PC-3 (cell line): ENCODE results near the gene TMEM59L. TPM values are rescaled to one million over a fixed set of nuclear protein-coding genes. Genes with fewer than 3 reads are reported as not detected.

Experiments used
- ATAC-seq: fragments of 200-7000 bp; cut with Tn5 transposase; 2 replicates; pipeline ENCODE4 v1.9.1; 2020; ENCODE audit warnings: mild to moderate bottlenecking, moderate library complexity
- BruUV-seq: library from RNA; stranded (reverse); fragments of 400-500 nt; replicated peaks from 2 replicates; lab custom pipeline; 2021; lab: Mats Ljungman, UMichigan
- CTCF ChIA-PET: fragments of 300-600 bp; sonication (Branson Sonifier 250); formaldehyde crosslinking; loops from one replicate; lab custom pipeline; 2022; ENCODE audit warnings: antibody characterized with exemption; lab: Charles Lee
- POLR2A ChIA-PET: fragments of 300-600 bp; sonication (Branson Sonifier 250); formaldehyde crosslinking; loops from one replicate; lab custom pipeline; 2022; ENCODE audit warnings: antibody characterized with exemption; ENCODE audit not compliant: unreplicated experiment; lab: Charles Lee
- DNase-seq: peaks from one replicate; pipeline ENCODE4 v3.0.0-alpha.2; 2015
- H2AFZ ChIP-seq: fragments of 300-600 bp; sonication (generic); 2 replicates; pipeline ENCODE4 v1.6.0; 2016; ENCODE audit warnings: antibody characterized with exemption, low read length
- H3F3A ChIP-seq: fragments of 300-600 bp; sonication (generic); one replicate; pipeline ENCODE4 v1.6.0; 2017; ENCODE audit warnings: antibody characterized with exemption, low read length, control low read depth, mild to moderate bottlenecking; ENCODE audit not compliant: unreplicated experiment
- H3K27ac ChIP-seq: fragments of 300-600 bp; sonication (generic); 2 replicates; pipeline ENCODE4 v1.5.1; 2016; ENCODE audit warnings: mild to moderate bottlenecking, low read length
- H3K27me3 ChIP-seq: fragments of 300-600 bp; sonication (generic); 2 replicates; pipeline ENCODE4 v1.6.1; 2016; ENCODE audit warnings: low read length, mixed read lengths
- H3K36me3 ChIP-seq: fragments of 300-600 bp; sonication (generic); 2 replicates; pipeline ENCODE4 v1.6.1; 2016; ENCODE audit warnings: low read depth, mixed run types, low read length, mixed read lengths
- H3K4me1 ChIP-seq: fragments of 300-600 bp; sonication (generic); 2 replicates; pipeline ENCODE4 v1.5.1; 2016; ENCODE audit warnings: low read length; ENCODE audit not compliant: insufficient read depth
- H3K4me2 ChIP-seq: fragments of 300-600 bp; sonication (generic); 2 replicates; pipeline ENCODE4 v1.6.0; 2016; ENCODE audit warnings: low read length
- H3K4me3 ChIP-seq: fragments of 300-600 bp; sonication (generic); 2 replicates; pipeline ENCODE4 v1.5.1; 2016; ENCODE audit warnings: mild to moderate bottlenecking, low read length, mixed read lengths
- H3K79me2 ChIP-seq: fragments of 300-600 bp; sonication (generic); 2 replicates; pipeline ENCODE4 v1.6.1; 2017; ENCODE audit warnings: low read length, mixed read lengths
- H3K9ac ChIP-seq: fragments of 300-600 bp; sonication (generic); 2 replicates; pipeline ENCODE4 v1.6.0; 2016; ENCODE audit warnings: mild to moderate bottlenecking, low read length
- H3K9me2 ChIP-seq: fragments of 300-600 bp; sonication (generic); replicated peaks from 2 replicates; pipeline ENCODE4 v1.6.1; 2016; ENCODE audit warnings: mixed run types, low read length, mixed read lengths
- H3K9me3 ChIP-seq: fragments of 300-600 bp; sonication (generic); 2 replicates; pipeline ENCODE4 v1.6.1; 2016; ENCODE audit warnings: low read length, mixed read lengths
- H4K20me1 ChIP-seq: fragments of 300-600 bp; sonication (generic); 2 replicates; pipeline ENCODE4 v1.6.1; 2016; ENCODE audit warnings: low read length, mixed read lengths
- CTCF ChIP-seq: fragments of 300-600 bp; sonication (generic); conservative IDR thresholded peaks from 2 replicates; pipeline ENCODE4 v1.5.1; 2017; ENCODE audit warnings: antibody characterized with exemption, low read depth, mild to moderate bottlenecking, low read length
- EZH2 ChIP-seq: fragments of 300-600 bp; sonication (generic); IDR thresholded peaks from one replicate; pipeline ENCODE4 v1.6.1; 2017; ENCODE audit warnings: antibody characterized with exemption, mild to moderate bottlenecking, low read length; ENCODE audit not compliant: unreplicated experiment
- EZH2phosphoT487 ChIP-seq: fragments of 300-600 bp; sonication (generic); IDR thresholded peaks from 2 replicates; pipeline ENCODE4 v1.6.1; 2018; ENCODE audit warnings: mild to moderate bottlenecking, antibody characterized with exemption, low read length, borderline replicate concordance
- intact Hi-C: fragments of 100-400 bp; cut with micrococcal nuclease; formaldehyde crosslinking; loops from 2 replicates; pipeline ENCODE4 v1.9.0; 2023
- total RNA-seq: library from RNA; depleted of rRNA; stranded (reverse); fragments of >200 nt; gene quantifications from 2 replicates; pipeline ENCODE4 v1.2.3, GENCODE V29; 2014

Gene TMEM59L
- total RNA-seq, 1 experiment from 2014 or later = 0.44 TPM

GRCh38 chr19:18587962-18588610, 24.6 kb upstream of the TMEM59L start:
- Histone ChIP-seq H3F3A (no peaks in the 10 kb centered on the region), H3K79me2 (peaks cover 13% of the 10 kb centered on the region), H3K4me3 (peak overlapping the region; percentile 79), H3K4me1 (peaks cover 18% of the 10 kb centered on the region), H3K9me2 (no peaks in the 10 kb centered on the region), H3K9me3 (no peaks in the 10 kb centered on the region), H3K36me3 (no peaks in the 10 kb centered on the region), H3K27ac (peak overlapping the region; percentile 88; the same call in 1 of the 2 replicates), H2AFZ (peak overlapping the region; percentile 89), H4K20me1 (no peaks in the 10 kb centered on the region), H3K9ac (peak overlapping the region; percentile 92), H3K4me2 (peak overlapping the region; percentile 98), H3K27me3 (no peaks in the 10 kb centered on the region)
- POLR2A ChIA-PET = no interaction called here
- intact Hi-C loops = no loop called here
- TF ChIP-seq EZH2phosphoT487 (no peak), EZH2 (no peak)
- CTCF ChIA-PET = interaction anchor here (0.5 kb wide), 1 partner anchor 266 kb away, joined by 3 read pairs; no protein-coding TSS in a partner anchor
- DNase-seq = no peak
- BruUV-seq = TSS peak; percentile 52
- no peak for ATAC-seq

- H3K36me3 ChIP-seq = no peaks in the 10 kb centered on the region
- DNase-seq = peak; percentile 75
- TF ChIP-seq EZH2 (no peak), CTCF (peak; percentile 87), EZH2phosphoT487 (no peak)
- no peaks in the 10 kb centered on the region for H4K20me1 ChIP-seq
- H3K4me1 ChIP-seq = peaks cover 22% of the 10 kb centered on the region
- H3K27me3 ChIP-seq = no peaks in the 10 kb centered on the region
- H3K9ac ChIP-seq = peak within 1 kb of the TSS; percentile 92
- no peaks in the 10 kb centered on the region for H3K9me2 ChIP-seq
- no peaks in the 10 kb centered on the region for H3K9me3 ChIP-seq
- POLR2A ChIA-PET = interaction anchor here (0.6 to 1.5 kb wide), 3 partner anchors 17 to 330 kb away, joined by 3 to 19 read pairs (median 8); partner anchors contain the start of genes COPE and UBA52
- peak within 1 kb of the TSS; percentile 79 for H3K4me3 ChIP-seq
- intact Hi-C loops = no loop called here
- CTCF ChIA-PET = interaction anchor here (0.5 to 1.0 kb wide), 3 partner anchors 31 to 497 kb away, joined by 3 to 5 read pairs (median 3); partner anchors contain the start of gene KXD1
- H2AFZ ChIP-seq = peak within 1 kb of the TSS; percentile 89
- peaks cover 13% of the 10 kb centered on the region for H3K79me2 ChIP-seq
- peak within 1 kb of the TSS; percentile 88 for H3K27ac ChIP-seq
- H3K4me2 ChIP-seq = peak within 1 kb of the TSS; percentile 98
- BruUV-seq = no TSS peak
- H3F3A ChIP-seq = no peaks in the 10 kb centered on the region
- ATAC-seq = peak; percentile 84
Measured at GRCh38 chr19:18588611-18589379, 23.9 kb upstream of the TMEM59L start, which contains the start of gene REX1BD. TSS of gene REX1BD (plus strand) at chr19:18588798. CDS start at chr19:18588802, 4 bp downstream.
